Smooth muscle cell (in vitro differentiated cells): ENCODE measurements around the gene TAGLN2. TPM values are rescaled to one million over a fixed set of nuclear protein-coding genes. Genes with fewer than 3 reads are reported as not detected.

ENCODE experiments used
- DNase-seq: peaks from one replicate; lab custom pipeline; 2025; ENCODE audit not compliant: unreplicated experiment; lab: John Stamatoyannopoulos, UW
- H2AFZ ChIP-seq: fragments of 200-600 bp; sonication (generic); 2 replicates; pipeline ENCODE4 v1.6.0; 2016; ENCODE audit warnings: antibody characterized with exemption, low read depth, mild to moderate bottlenecking
- H3F3A ChIP-seq: fragments of 200-600 bp; sonication (generic); 2 replicates; pipeline ENCODE4 v1.6.0; 2017; ENCODE audit warnings: antibody characterized with exemption, low read depth
- H3K27ac ChIP-seq: fragments of 200-600 bp; sonication (generic); 2 replicates; pipeline ENCODE4 v1.5.1; 2016; ENCODE audit warnings: low read depth, mild to moderate bottlenecking
- H3K27me3 ChIP-seq: fragments of 200-600 bp; sonication (generic); 2 replicates; pipeline ENCODE4 v1.6.1; 2016; ENCODE audit warnings: low read depth, mild to moderate bottlenecking
- H3K36me3 ChIP-seq: fragments of 200-600 bp; sonication (generic); 2 replicates; pipeline ENCODE4 v1.5.1; 2016; ENCODE audit warnings: low read depth
- H3K4me1 ChIP-seq: fragments of 200-600 bp; sonication (generic); 2 replicates; pipeline ENCODE4 v1.5.1; 2016; ENCODE audit warnings: low read depth
- H3K4me2 ChIP-seq: fragments of 200-600 bp; sonication (generic); 2 replicates; pipeline ENCODE4 v1.6.0; 2016; ENCODE audit warnings: mild to moderate bottlenecking
- H3K4me3 ChIP-seq: fragments of 200-600 bp; sonication (generic); 2 replicates; pipeline ENCODE4 v1.5.1; 2016; ENCODE audit warnings: mild to moderate bottlenecking
- H3K79me2 ChIP-seq: fragments of 200-600 bp; sonication (generic); 2 replicates; pipeline ENCODE4 v1.6.0; 2016; ENCODE audit warnings: low read depth, mild to moderate bottlenecking
- H3K9ac ChIP-seq: fragments of 200-600 bp; sonication (generic); 2 replicates; pipeline ENCODE4 v1.6.0; 2016; ENCODE audit warnings: low read depth
- H3K9me3 ChIP-seq: fragments of 200-600 bp; sonication (generic); replicated peaks from 2 replicates; pipeline ENCODE4 v1.5.1; 2016; ENCODE audit warnings: low read depth
- H4K20me1 ChIP-seq: fragments of 200-600 bp; sonication (generic); 2 replicates; pipeline ENCODE4 v1.6.0; 2016; ENCODE audit warnings: low read depth
- CTCF ChIP-seq: fragments of 200-600 bp; sonication (generic); IDR thresholded peaks from 2 replicates; pipeline ENCODE4 v1.5.1; 2017; ENCODE audit warnings: borderline replicate concordance, mild to moderate bottlenecking, antibody characterized with exemption; ENCODE audit not compliant: insufficient read depth, poor library complexity, severe bottlenecking
- WGBS: methylation state at CpG from one replicate; pipeline ENCODE4 v1.1.7; 2016; ENCODE audit warnings: low lambda C conversion rate; 5-methylcytosine and 5-hydroxymethylcytosine counted together
- polyA plus RNA-seq: library from polyadenylated mRNA; unstranded; fragments of >200 nt; fragmentation: Nextera tagmentation; extraction: Ambion mirVana; gene quantifications from 2 replicates; pipeline ENCODE4 v1.2.1, GENCODE V29; 2016
- total RNA-seq: library from RNA; depleted of rRNA; stranded (reverse); fragments of >200 nt; gene quantifications from 2 replicates; pipeline ENCODE4 v1.2.3, GENCODE V29; 2014

The TAGLN2 gene
- total and polyA plus RNA-seq, 2 experiments from 2014 or later: 408 to 1,005 TPM

- Histone ChIP-seq H3K9me3 (no peaks in the 10 kb centered on the region), H3K27me3 (no peaks in the 10 kb centered on the region), H3K4me3 (no peak overlapping the region), H2AFZ (no peak overlapping the region), H3K4me2 (no peak overlapping the region), H3F3A (peaks cover 7% of the 10 kb centered on the region), H4K20me1 (no peaks in the 10 kb centered on the region), H3K9ac (no peak overlapping the region), H3K27ac (no peak overlapping the region), H3K4me1 (peaks cover 3% of the 10 kb centered on the region), H3K36me3 (no peaks in the 10 kb centered on the region), H3K79me2 (no peaks in the 10 kb centered on the region)
- TF ChIP-seq CTCF: no peak
- WGBS: 90% methylated on average over 3 of the region's 3 CpGs
- no peak for DNase-seq
These were observed 30.0 kb downstream of the TAGLN2 start for GRCh38 chr1:159895286-159895685.

GRCh38 chr1:159892944-159893343 is 32.4 kb downstream of the TAGLN2 start:
- H3K36me3 ChIP-seq: no peaks in the 10 kb centered on the region
- H3K4me1 ChIP-seq: peaks cover 10% of the 10 kb centered on the region
- peak; percentile 5 for TF ChIP-seq CTCF

GRCh38 chr1:159891275-159892157 is 33.8 kb downstream of the TAGLN2 start:
- Histone ChIP-seq H3K9ac (no peak overlapping the region), H3F3A (no peaks in the 10 kb centered on the region), H3K4me2 (no peak overlapping the region), H3K4me1 (peaks cover 10% of the 10 kb centered on the region), H3K79me2 (no peaks in the 10 kb centered on the region), H3K27me3 (no peaks in the 10 kb centered on the region), H3K4me3 (no peak overlapping the region), H4K20me1 (no peaks in the 10 kb centered on the region), H2AFZ (no peak overlapping the region), H3K27ac (peak overlapping the region; percentile 38), H3K36me3 (no peaks in the 10 kb centered on the region), H3K9me3 (no peaks in the 10 kb centered on the region)
- WGBS: 64% methylated on average over 7 of the region's 7 CpGs
- peak; percentile 25 for DNase-seq
- peak; percentile 97 for TF ChIP-seq CTCF

More at GRCh38 chr1:159892944-159893343, 32.4 kb downstream of the TAGLN2 start:
- Histone ChIP-seq H3K4me2 (no peak overlapping the region), H3K27me3 (no peaks in the 10 kb centered on the region), H2AFZ (no peak overlapping the region), H3F3A (peaks cover 7% of the 10 kb centered on the region), H4K20me1 (no peaks in the 10 kb centered on the region), H3K9me3 (no peaks in the 10 kb centered on the region), H3K4me3 (no peak overlapping the region), H3K79me2 (no peaks in the 10 kb centered on the region), H3K9ac (no peak overlapping the region), H3K27ac (no peak overlapping the region)
- no peak for DNase-seq
- WGBS: 88% methylated on average over 5 of the region's 5 CpGs
